Natural killer cell (primary cell): Measurements from ENCODE around the gene AOPEP. TPM values are rescaled to one million over a fixed set of nuclear protein-coding genes. Genes with fewer than 3 reads are reported as not detected.

Experiments
- ATAC-seq, 3 donors: fragments of 150-1000 bp in 2 of 3; fragments of 200-7000 bp in 1 of 3; cut with Tn5 transposase; 1 replicate in 1 of 3; 2 replicates in 2 of 3; pipeline ENCODE4 v1.10.0; 2021; ENCODE audit warnings: mild to moderate bottlenecking in 2 of 3, moderate library complexity in 2 of 3
- DNase-seq, 2 donors: peaks; one replicate each; pipeline versions ENCODE4 v3.0.0 to v3.0.0-alpha.2; 2013 to 2021; ENCODE audit warnings: mixed read lengths in 1 of 2
- H3K27ac ChIP-seq: one replicate; pipeline ENCODE4 v1.5.1; 2013; ENCODE audit warnings: mild to moderate bottlenecking, low read length
- H3K27me3 ChIP-seq: one replicate; pipeline ENCODE4 v1.6.1; 2013; ENCODE audit warnings: low read length; ENCODE audit not compliant: control insufficient read depth, insufficient read depth
- H3K36me3 ChIP-seq: one replicate; pipeline ENCODE4 v1.6.1; 2013; ENCODE audit warnings: low read length; ENCODE audit not compliant: control insufficient read depth, insufficient read depth
- H3K4me1 ChIP-seq: one replicate; pipeline ENCODE4 v1.6.1; 2013; ENCODE audit warnings: low read length; ENCODE audit not compliant: control insufficient read depth, insufficient read depth
- H3K4me3 ChIP-seq: one replicate; pipeline ENCODE4 v1.5.1; 2013; ENCODE audit warnings: low read length
- H3K9me3 ChIP-seq: one replicate; pipeline ENCODE4 v1.6.1; 2013; ENCODE audit warnings: low read length; ENCODE audit not compliant: control insufficient read depth, insufficient read depth
- H3K27ac Mint-ChIP-seq, 2 donors: one replicate each; pipeline ENCODE4 v1.8.0; 2022; ENCODE audit warnings: mild to moderate bottlenecking in 2 of 2, mixed read lengths in 2 of 2, moderate library complexity in 1 of 2
- H3K27me3 Mint-ChIP-seq, 2 donors: one replicate each; pipeline ENCODE4 v1.8.0; 2022; ENCODE audit warnings: low read depth in 2 of 2, mixed read lengths in 2 of 2
- H3K36me3 Mint-ChIP-seq: one replicate; pipeline ENCODE4 v1.8.0; 2022; ENCODE audit warnings: mixed read lengths
- H3K4me1 Mint-ChIP-seq, 2 donors: one replicate each; pipeline ENCODE4 v1.8.0; 2022; ENCODE audit warnings: mixed read lengths in 2 of 2
- H3K4me3 Mint-ChIP-seq: one replicate; pipeline ENCODE4 v1.8.0; 2022; ENCODE audit warnings: mild to moderate bottlenecking, moderate library complexity, mixed read lengths
- H3K9me3 Mint-ChIP-seq, 2 donors: one replicate each; pipeline ENCODE4 v1.8.0; 2022; ENCODE audit warnings: mixed read lengths in 2 of 2
- CTCF ChIP-seq: fragments of 200-600 bp; IDR thresholded peaks from one replicate; pipeline ENCODE4 v1.8.0; 2022; ENCODE audit warnings: antibody characterized with exemption
- WGBS: methylation state at CpG from one replicate; pipeline ENCODE4 v1.1.7; 2013; ENCODE audit warnings: missing lambda C conversion rate; ENCODE audit not compliant: insufficient coverage; 5-methylcytosine and 5-hydroxymethylcytosine counted together
- intact Hi-C: fragments of 100-400 bp; cut with micrococcal nuclease; formaldehyde crosslinking; loops from one replicate; pipeline ENCODE4 v1.14.2; 2022
- total RNA-seq, 4 donors: library from RNA; stranded (reverse); fragments of 120-200 nt in 1 of 4; gene quantifications; one replicate each; pipeline versions ENCODE4 v1.2.3 to v1.2.4, GENCODE V29; 2013 to 2022

The AOPEP gene
- total RNA-seq, 3 donors from 2014 or later (not counting 1 experiment from before 2014, with no cell fraction given): 20.1 to 22.6 (median 20.6) TPM

- H3K4me3 ChIP-seq: no peak overlapping the region
- Mint-ChIP-seq H3K27me3 (peaks cover 7 to 23% of the 10 kb centered on the region in 2 donors), H3K9me3 (no peaks in the 10 kb centered on the region), H3K4me1 (no peaks in the 10 kb centered on the region), H3K36me3 (no peaks in the 10 kb centered on the region), H3K4me3 (no peak overlapping the region), H3K27ac (no peak overlapping the region)
- H3K9me3 ChIP-seq: no peaks in the 10 kb centered on the region
- H3K36me3 ChIP-seq: no peaks in the 10 kb centered on the region
- TF ChIP-seq CTCF: no peak
- no peak for DNase-seq
- H3K27me3 ChIP-seq: no peaks in the 10 kb centered on the region
- WGBS: 77% methylated on average over 3 of the region's 4 CpGs
- H3K27ac ChIP-seq: no peak overlapping the region
- no peak for ATAC-seq
- H3K4me1 ChIP-seq: no peaks in the 10 kb centered on the region
- intact Hi-C loops: loop anchor here (10.0 kb wide), 1 partner anchor 1265 kb away; the partner anchor contains the start of genes FAM120A and FAM120AOS
Observed at GRCh38 chr9:94719878-94720277, 6.6 kb upstream of the AOPEP start.

- H3K4me3 Mint-ChIP-seq: no peak overlapping the region
- no peaks in the 10 kb centered on the region for H3K27me3 ChIP-seq
- DNase-seq (no peak), ATAC-seq (no peak)
- no peak for TF ChIP-seq CTCF
- H3K4me1 Mint-ChIP-seq: no peaks in the 10 kb centered on the region
- no peak overlapping the region for H3K4me3 ChIP-seq
- no peak overlapping the region for H3K27ac ChIP-seq
- H3K36me3 ChIP-seq: no peaks in the 10 kb centered on the region
- H3K9me3 Mint-ChIP-seq: no peaks in the 10 kb centered on the region
- intact Hi-C loops: loop anchor here (10.0 kb wide), 1 partner anchor 1266 kb away; the partner anchor contains the start of genes FAM120A and FAM120AOS
- H3K36me3 Mint-ChIP-seq: no peaks in the 10 kb centered on the region
- 92% methylated on average over 5 of the region's 5 CpGs for WGBS
- H3K27me3 Mint-ChIP-seq: peaks cover 6 to 20% of the 10 kb centered on the region in 2 donors
- peaks cover 2% of the 10 kb centered on the region for H3K4me1 ChIP-seq
- H3K9me3 ChIP-seq: no peaks in the 10 kb centered on the region
- no peak overlapping the region for H3K27ac Mint-ChIP-seq
Observed at GRCh38 chr9:94720846-94721549, 5.5 kb upstream of the AOPEP start.

GRCh38 chr9:94721754-94722153, 4.7 kb upstream of the AOPEP start:
- DNase-seq: no peak
- TF ChIP-seq CTCF: no peak
- H3K9me3 Mint-ChIP-seq: no peaks in the 10 kb centered on the region
- Histone ChIP-seq H3K9me3 (no peaks in the 10 kb centered on the region), H3K4me1 (peaks cover 6% of the 10 kb centered on the region), H3K4me3 (no peak overlapping the region), H3K27me3 (no peaks in the 10 kb centered on the region), H3K27ac (no peak overlapping the region), H3K36me3 (no peaks in the 10 kb centered on the region)
- H3K4me1 Mint-ChIP-seq: peaks cover 2% of the 10 kb centered on the region in 2 donors
- intact Hi-C loops: loop anchor here (10.0 kb wide), 1 partner anchor 1267 kb away; the partner anchor contains the start of genes FAM120A and FAM120AOS
- no peak overlapping the region for H3K4me3 Mint-ChIP-seq
- H3K36me3 Mint-ChIP-seq: no peaks in the 10 kb centered on the region
- peaks cover 3 to 14% of the 10 kb centered on the region in 2 donors for H3K27me3 Mint-ChIP-seq
- no peak for ATAC-seq
- WGBS: 100% methylated on average over 2 of the region's 2 CpGs
- H3K27ac Mint-ChIP-seq: no peak overlapping the region
